Measurements from ENCODE around the gene MYO16.

Gene MYO16

GRCh38 chr13:108667205-108667604 lies 37.8 kb downstream of the MYO16 start:
- DNase-seq = no peak

GRCh38 chr13:108669381-108669780 lies 40.0 kb downstream of the MYO16 start:
- peak; percentile 15 for DNase-seq

DNA sequence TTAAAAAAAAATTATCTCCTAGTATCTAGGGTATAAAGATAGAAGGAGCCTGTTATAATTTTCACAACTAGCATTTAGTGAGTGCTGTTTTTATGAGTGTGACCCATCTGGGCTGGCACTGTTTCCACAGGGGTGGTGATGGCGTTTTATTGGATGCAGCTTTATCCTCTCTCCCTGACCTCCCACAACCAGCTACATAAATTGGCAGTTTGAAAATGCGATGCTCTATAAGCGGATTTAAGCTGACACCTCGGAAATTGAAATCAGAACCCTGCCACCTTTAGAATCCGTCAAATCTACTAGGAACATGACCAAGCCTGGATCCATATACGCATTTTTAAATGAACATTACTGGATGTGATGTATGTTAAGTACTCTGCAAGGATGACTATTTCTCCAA lies 44.9 kb downstream of the MYO16 start:
- DNase-seq = no peak

DNA sequence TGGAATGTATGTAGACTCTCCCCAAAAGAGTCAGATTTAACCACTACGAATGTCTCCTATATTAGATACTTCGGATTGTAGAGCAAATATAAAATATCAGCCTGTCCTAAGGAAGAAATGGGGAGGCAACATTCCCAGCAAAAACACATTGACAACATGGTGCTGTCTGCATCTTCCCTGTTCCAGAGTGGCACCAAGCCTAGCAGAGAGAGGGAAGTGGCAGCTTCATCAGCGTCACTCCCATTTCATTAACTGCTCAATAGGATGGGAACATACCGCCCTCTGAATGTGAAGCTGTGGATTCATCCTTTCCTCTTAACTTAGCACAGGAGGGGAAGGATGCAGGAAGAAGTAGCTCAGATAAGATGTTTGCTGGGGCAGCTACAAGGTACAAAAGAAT lies 45.4 kb downstream of the MYO16 start:
- no peak for DNase-seq

- DNase-seq = no peak
These were observed 47.2 kb downstream of the MYO16 start for GRCh38 chr13:108676620-108677019.

DNA sequence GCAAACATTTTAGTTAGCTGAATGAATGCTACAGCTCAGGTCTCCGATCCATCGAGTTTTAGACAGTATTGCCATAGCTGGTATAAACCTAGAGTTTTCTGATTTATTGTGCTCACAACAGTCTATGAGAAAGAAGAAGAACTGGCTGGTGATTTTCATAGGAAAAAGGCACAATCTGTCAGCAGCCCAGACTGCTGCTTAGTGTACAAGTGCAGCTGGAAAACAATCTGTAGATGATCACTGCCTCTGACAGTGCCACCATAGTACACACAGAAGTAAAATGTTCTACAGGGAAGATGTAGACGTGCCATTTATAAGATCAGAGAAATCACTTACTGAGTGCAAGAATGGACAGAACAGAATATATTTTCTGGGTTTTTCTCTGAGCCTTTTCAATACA lies 48.4 kb downstream of the MYO16 start:
- no peak for DNase-seq

- DNase-seq = no peak
These were observed 50.6 kb downstream of the MYO16 start for GRCh38 chr13:108680011-108680410.

- no peak for DNase-seq
These were observed 52.7 kb downstream of the MYO16 start for GRCh38 chr13:108681986-108682575.

- no peak for DNase-seq
These were observed 53.3 kb downstream of the MYO16 start for GRCh38 chr13:108682714-108683113.

GRCh38 chr13:108686027-108686426 lies 56.6 kb downstream of the MYO16 start:
- no peak for DNase-seq

DNA sequence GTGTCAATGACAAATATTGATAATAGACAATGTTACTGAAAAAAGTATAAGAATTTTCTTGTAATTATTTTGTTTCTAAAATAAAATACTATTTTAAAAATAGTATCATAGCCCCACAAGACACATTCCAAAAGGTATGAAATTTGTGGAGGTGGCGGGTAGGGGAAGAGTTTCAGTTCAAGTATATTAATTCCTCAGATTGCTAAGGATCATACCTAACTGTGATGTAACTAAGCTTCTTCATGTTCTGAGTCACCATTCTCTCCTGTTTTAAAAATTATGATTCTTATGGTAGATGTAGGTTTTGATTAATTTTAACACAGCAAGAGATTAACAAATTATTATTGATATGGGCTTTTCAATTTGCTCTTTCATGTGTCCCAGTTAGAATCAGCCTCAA lies 61.3 kb downstream of the MYO16 start:
- no peak for DNase-seq

DNA sequence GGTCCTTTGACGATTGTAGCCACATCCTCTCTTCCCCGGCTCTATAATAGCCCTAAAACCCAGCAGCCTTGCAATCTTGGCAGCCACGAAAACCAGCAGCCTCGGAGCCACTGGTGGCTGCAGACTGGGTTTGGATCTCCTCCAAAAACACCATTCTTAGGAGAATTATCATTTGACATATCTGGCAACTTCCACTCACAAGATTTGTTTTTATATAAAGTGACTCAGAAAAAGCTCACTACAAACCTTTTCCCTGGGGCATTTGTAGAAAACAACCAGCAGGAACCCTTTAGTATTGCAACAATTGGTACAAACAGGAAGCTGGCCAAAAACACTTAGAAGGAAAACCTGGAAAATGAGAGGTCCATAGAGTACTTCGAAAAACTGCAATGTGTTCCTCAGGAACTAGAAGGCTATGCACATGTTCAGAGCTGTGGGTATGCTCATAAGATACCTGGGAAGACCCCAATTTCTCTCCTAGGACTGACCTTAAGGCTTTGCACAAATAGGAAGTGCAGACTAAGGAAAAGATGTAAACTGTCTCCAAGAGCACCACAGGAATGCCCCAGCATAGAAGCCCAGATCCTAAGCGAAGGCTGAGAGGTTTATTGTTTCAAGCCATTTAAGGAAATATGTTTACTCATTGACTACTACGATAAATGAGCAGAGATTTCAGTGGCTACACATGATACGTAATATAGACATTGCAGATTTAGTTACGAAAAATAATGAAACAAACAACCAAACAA lies 71.2 kb downstream of the MYO16 start:
- DNase-seq = no peak

DNA sequence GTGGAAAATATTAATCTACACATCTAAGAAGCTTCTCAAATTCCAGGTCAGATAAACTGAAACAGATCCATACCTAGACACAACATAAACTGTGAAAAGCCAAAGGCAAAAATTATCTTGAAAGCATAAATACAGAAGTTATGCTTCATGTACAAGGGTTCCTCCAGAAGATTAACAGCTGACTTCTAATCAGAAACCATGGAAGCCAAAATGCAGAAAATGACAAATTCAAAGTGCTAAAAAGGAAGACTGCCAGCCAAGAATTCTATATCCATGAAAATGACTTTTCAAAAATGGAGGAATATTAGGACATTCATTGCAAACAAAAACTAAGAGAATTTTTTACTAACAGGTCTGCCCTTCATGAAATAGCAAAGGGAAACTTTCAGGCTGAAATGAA lies 72.8 kb downstream of the MYO16 start:
- DNase-seq = no peak

DNA sequence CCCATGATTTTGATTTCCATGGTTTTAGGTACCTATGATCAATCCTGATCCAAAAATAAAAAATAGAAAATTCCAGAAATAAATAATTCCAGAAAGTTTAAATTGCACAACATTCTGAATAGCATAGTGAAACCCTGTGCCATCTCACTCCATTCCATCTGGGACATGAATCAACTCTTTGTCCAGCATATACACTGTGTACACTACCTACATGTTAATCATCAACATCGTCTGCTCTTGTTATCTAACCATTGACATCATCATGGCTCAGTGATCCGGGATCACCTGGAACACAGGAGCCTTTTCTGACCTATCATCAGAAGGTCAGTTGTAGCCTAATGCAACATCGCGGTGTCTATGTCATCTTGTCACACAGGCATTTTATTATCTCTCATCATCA lies 75.6 kb downstream of the MYO16 start:
- DNase-seq = no peak

DNA sequence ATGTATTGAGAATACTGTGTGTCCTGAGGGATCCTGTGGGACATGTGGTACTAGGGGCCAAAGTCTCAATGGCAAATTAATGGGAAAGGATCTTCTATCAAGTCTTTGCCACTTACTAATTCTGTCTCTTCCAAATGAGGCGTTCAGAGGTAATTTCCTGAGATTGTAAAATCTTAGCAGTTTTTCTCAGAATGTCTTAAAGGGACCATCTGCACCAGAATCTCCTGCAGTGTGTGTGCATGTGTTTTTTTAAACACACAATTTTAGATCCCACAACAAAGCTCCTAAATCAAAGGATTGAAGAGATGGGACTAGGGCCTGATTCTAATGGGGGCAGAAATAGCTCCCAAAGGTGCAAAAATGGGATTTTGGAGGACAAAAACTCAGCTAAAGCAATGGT lies 78.2 kb downstream of the MYO16 start:
- no peak for DNase-seq

DNA sequence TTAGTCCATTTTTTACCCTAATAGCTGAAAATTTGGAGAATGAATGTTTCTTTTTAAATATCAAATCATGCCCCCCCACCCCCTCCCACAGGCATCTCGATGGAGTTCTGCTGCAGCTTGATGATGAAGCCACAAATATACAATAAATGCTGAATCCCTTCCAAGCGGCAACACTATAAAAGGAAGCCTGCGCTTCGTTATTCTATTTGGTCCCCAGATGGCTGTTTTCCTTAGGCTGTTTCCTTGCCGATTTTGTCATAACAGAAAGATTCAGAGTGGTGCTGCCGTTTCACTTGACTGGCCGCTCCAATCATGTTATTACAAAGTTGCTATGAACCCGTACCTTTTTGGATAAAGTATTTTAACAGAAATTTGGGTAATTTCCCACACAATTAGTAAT lies 79.5 kb downstream of the MYO16 start:
- DNase-seq = no peak

DNA sequence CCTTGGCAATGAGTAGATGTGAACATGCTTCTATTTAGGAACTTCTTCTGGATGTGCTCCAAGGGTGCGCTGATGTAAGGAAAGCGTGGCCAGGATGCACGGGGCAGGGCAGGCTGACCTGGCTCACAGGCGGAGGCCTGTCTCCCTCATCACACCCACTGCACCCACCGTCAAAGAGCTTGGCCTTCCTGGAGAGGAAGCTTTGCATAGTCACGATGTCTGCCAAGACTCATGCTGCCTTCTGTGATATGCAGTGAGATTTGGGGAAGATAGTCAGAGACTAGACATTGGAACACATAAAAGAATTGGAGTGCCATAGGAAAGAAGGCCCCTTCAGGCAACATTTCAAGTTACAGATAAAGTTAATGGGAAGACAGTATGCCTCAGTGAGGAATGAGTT lies 82.0 kb downstream of the MYO16 start:
- no peak for DNase-seq

DNA sequence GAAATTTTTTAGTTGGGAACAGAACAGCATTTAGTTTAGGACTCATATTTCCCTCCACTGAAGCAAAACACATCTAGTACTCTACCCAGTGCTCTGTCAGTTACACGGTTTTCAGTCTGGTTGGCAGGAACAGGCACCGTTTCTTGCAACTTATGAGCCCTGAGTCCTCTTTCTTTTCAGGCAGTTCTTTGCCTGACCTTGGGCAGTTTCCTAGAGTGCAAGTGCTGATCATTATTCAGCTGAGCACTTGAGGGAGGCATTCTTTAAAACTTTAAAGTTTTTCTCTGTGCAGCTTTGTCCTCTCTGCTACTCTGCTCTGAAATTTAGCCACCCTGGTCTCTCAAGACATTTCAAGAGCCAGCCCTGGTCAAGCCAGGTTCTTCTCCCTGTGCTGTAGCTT lies 96.1 kb downstream of the MYO16 start:
- DNase-seq = no peak

- no peak for DNase-seq
These were observed 99.0 kb downstream of the MYO16 start for GRCh38 chr13:108728370-108728769.

GRCh38 chr13:108733022-108733560 lies 103.7 kb downstream of the MYO16 start:
- DNase-seq = no peak

GRCh38 chr13:108734676-108735075 lies 105.3 kb downstream of the MYO16 start:
- DNase-seq = no peak

- DNase-seq = no peak
These were observed 112.5 kb downstream of the MYO16 start for GRCh38 chr13:108741930-108742329.

- no peak for DNase-seq
These were observed 113.5 kb downstream of the MYO16 start for GRCh38 chr13:108742701-108743451.

DNA sequence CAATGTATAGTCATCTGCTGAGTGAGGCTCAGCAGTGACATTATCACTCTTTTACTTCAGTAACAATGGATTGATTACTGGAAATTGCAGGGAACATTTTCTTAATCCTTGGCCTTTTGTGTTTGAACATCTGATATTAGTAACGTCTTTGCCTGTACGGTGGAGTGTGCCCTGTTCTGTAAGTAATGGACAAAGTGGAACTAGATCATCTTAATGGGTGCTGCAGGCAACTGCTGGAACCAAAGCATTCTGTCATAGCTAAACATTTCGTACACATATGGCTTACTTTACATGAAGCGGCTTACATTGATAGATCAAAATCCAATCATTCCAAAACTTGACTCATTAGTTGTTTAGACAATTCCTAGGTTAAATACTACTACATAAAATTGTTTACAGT lies 114.1 kb downstream of the MYO16 start:
- no peak for DNase-seq

Measured in kidney glomerular epithelial cell (primary cell).